CD4-positive, alpha-beta T cell treated with Interleukin-4 for 1 hour (primary cell): ENCODE data around the gene DACT2.

ENCODE experiments used
- DNase-seq, 2 donors: peaks; one replicate each; pipeline ENCODE4 v3.0.0-alpha.2; 2020 to 2022

The DACT2 gene

DNA sequence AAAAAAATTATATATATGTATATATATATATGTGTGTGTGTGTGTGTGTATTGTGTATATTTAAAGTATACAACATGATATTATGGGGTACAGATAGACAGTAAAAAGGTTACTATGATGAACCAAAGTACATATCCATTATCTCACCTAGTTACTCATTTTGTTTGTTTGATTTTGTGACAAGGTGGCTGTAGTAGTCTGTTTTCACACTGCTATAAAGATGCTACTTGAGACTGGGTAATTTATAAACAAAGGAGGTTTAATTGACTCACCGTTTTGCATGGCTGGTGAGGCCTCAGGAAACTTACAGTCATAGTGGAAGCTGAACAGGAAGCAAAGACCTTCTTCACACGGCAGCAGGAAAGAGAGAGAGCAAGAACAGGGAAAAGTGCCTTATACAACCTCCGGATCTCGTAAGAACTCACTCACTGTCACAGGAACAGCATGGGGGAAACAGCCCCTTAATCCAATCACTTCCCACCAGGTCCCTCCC is 30.2 kb upstream of the DACT2 start:
- no peak for DNase-seq

DNA sequence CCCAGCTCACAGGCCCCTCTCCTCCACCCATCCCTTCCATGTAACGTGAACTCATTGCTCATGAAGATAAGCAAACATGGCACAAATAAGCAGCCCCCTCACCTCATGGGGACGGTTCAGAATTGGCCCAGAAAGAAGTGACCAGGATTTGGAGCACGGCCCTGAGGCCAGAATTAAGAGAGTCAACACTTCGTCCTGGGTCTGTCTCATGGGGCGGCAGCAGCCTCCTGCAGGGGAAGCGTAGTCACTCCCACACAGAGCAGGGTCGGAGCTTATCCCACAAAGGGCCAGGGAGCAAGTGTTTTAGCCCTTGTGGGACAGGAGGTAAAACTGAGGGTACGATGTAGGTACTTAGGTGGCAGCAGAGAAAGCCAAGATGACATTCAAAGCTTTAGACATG is 28.6 kb upstream of the DACT2 start:
- DNase-seq: no peak

DNA sequence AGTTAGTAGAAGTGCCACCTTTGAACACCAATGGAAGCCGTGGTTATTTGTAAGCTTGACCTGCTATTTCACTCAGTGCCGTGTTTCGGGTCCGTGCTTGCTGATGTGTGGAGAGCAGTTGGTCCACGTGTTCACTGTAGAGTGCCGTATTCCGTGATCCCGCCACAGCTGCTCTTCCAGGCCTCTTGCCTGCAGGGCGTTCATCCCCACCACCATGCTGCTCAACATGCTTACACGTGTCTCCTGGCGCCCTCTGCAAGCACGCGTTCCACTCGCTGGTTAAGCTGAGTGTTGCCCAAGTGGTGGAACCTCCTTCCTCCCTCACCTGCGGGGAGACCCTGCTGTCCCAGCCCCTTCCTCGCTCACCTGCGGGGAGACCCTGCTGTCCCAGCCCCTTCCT is 28.0 kb upstream of the DACT2 start:
- no peak for DNase-seq

DNA sequence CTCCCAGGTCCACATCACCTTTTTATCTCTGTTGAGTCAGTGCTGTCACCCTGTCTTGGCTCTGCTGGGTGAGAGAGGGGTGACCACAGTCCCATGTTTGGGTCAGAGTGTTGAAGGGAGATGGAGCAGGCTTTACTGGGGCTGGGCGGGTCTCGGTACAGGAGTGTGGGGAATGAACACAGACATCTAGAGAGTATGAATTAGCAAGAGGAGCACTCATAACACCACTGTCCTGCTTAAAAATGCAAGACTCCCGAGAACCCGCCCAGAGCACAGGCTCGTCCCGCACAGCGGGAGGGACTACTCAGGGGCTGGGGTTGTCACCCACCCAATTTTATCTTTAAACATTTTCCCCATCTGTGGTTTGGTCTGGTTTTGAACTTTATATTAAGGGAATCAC is 27.5 kb upstream of the DACT2 start:
- DNase-seq: no peak

DNA sequence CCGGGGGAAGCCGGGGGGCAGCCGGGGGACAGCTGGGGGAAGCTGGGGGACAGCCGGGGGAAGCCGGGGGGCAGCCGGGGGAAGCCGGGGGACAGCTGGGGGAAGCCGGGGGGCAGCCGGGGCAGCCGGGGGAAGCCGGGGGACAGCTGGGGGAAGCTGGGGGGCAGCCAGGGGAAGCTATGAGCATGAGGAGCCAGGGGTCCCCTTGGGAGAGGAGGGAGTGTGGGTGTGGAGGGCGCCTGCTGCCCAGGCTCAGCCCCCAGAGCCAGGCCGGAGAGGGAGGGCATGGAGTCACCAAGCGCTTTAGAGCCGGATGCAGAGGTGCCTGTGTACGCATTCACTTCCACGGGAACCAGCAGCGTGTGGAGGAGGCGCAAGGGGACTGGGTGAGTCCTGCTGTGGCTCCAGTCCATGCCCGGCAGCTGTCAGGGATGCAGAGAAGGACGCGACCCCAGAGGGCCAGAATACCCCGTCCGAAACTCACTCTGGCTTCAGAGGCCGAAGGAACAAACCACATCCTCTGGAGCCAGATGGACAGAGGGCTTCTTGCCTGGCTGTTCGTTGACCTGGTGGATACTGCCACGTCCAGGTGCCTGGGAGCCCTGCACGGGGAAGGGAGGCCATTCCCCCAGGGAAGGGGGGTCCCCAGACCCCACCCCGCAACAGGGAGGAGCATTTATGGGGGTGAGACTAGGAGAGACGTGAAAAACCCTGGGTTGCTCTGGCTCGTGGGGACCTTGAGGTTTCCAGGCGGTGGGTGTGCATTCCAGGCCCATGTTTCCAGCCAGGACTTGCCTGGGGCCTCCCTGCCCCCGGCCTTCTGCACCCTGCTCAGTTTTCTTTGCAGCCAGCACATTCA is 26.5 kb upstream of the DACT2 start:
- no peak for DNase-seq

DNA sequence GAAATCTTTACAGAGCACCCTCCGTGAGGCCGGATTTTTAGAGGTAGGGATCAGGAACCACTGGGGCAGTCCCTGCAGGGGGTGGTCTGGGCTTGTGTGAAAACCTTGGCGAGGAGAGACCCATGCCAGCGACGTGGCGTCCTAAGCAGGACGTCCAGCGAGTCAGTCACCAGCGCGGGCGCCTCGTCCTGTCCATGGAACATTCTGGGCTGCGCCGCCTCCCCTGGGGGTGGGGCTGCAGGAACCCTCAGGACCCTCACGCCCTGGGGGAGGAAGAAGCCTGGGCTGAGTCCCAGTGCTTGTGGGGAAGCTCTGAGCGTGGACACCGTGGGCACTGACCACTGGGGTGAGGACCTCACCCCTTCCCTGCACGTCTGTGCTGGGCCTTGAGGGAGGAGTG is 25.7 kb upstream of the DACT2 start:
- no peak for DNase-seq

DNA sequence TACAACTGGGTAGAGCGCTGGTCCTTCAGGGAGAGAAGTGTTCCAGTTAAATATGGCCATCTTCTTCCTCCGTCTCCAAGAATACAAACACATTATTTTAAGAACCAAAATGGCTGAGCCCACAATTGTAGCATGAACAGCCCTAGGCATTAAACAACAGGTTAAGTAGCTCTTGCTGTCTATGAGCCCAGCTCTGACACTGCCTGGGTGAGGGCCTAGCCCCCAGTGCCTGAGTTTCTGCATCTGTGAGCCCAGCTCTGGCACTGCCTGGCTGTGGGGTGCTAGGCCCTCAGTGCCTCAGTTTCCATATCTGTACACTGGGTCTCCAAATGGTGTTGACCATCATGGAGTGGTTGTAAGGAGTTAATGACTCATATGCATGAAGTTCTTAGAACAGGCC is 24.8 kb upstream of the DACT2 start:
- DNase-seq: no peak

DNA sequence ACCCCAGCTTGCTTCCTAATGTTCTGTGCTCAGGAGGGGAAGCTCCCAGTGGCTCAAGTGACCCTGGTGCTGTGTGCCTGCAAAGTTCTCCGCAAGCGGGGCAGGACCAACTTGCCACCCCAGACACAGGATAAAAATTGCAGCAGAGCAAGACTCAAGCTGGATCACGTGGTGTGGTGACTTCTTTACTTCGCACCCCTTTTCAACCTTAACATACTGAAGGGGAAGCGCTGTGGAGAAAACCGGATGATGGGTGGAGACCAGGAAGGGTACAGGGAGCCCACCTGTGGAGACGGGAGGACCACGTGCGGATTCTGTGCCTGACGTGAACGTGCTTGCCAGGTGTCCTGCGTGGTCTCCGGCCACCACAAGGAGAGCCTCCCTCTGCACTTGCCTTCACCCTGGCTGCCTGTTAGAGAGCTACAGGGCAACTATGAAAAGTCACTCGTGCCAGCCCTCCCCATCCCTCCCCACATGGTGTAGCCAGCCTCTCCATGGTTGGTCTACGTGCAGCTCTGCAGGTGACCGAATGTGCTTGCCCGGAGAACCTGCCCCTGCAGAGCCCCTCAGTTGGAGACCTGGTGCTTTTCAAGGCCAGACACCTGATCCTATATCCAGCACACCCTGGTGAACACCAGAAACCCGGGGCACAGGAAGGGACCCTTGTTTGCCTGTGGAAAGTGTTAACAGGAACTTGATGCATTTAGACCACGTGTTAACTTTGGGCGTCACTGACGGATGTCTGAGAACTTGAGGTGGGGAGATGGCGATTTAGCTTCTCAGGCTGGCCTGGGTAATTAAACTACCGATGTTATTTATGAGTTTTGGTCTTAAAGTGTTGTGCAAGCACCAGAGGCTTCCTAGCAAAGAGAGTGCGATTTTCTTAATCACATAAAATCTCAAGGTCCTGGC is 23.9 kb upstream of the DACT2 start:
- no peak for DNase-seq

DNA sequence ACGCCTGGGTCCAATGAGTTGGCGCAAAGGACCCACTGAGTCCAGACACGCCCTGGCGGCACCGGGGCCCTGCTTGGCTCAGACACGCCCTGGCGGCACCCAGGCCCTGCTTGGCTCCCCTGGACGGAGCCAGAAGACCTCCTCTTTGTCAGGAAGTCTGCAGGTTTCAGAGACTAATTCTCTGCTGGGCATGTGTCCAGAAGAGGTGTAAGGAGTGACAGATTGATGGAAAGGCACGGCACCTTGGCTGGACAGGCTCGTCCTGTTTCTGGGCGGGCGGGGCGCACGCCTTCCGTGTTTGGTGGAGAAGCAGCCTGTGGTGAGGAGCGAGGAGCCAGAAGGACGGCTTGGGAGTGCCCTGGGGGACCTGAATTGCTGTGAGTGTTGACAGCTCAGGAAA is 23.1 kb upstream of the DACT2 start:
- DNase-seq: no peak

DNA sequence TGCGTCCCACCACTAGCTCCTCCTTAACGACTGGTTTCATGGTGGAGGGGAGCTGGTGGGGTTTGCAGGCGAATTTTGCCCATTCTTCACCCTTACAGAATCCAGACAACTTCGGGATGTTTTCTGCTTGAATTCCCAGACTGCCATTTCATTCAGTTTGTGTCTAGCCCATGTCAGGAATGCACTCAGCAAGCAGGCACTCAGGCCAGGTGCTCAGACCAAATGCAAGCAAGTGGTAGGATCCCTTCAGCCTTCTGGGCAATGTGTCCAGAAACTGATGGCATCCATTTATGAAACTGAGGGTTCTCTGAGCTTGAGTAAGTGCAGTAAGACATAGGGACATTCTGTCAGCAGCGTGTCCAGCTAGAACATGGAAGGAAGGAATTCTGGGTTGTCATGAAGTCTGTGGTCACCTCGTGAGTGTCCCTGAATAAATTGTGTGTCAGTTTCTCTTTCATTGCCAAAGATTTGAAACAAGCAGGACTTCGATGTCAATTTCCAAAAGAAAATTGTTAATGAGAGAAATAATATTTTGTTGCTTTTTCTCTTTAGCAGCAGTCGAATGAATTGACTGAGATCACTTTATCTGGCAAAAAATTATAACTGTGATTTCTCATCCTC is 21.8 kb upstream of the DACT2 start:
- no peak for DNase-seq

DNA sequence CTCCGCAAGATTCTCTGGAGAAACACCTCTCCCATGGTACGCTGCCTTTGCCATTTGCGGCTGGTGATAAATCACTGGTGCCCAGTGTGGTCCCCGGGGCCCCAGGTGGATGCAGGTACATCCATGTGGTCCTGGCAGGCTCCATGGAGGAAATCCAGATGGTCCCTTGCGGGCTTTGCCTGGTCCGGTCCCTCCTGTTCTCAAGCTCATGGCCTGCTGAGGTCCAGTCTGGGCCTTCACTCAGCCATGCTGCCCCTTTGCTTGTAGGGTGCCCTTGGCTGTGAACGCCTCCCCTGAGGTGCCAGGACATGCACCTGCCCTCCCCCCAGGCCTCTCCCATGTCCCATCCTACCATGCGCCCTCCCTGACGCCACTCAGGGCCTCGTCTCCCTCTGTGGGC is 21.2 kb upstream of the DACT2 start:
- no peak for DNase-seq

DNA sequence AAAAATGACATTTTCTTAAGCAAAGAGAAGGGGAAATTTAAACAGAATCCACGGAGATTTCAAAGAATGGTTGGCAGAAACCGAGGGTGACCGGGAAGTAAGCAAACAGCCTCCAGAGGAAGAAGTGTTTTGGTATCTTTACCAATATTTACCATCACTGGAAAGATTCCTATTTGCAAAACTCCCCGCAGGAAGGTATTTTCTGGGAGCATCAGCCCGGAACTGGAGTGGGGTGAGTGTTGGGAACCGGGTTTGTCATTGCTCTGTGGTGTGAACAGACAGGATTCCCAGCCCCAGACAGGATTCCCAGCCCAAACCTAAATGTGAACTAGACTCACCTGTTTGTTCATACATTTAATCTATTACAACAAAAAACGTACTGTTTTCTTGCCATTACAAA is 19.2 kb upstream of the DACT2 start:
- no peak for DNase-seq

DNA sequence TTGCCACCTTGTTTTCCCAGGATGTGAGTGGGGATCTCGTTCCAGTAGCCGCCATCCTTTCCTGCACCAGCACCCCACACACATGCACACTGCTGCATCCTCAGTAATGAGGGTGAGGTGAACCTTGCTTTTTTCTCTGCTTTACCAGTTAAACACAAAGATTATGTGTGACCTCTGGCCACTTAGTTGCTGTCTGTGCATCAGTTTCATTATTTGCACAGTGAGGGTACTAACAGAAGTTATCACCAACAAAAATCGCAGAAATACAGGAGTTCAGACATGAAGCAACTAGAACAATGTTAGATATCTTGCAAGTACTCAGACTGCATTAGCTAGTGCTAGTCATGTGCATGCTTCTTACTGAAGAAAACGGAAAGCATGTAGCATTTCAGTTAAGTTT is 17.4 kb upstream of the DACT2 start:
- DNase-seq: no peak

DNA sequence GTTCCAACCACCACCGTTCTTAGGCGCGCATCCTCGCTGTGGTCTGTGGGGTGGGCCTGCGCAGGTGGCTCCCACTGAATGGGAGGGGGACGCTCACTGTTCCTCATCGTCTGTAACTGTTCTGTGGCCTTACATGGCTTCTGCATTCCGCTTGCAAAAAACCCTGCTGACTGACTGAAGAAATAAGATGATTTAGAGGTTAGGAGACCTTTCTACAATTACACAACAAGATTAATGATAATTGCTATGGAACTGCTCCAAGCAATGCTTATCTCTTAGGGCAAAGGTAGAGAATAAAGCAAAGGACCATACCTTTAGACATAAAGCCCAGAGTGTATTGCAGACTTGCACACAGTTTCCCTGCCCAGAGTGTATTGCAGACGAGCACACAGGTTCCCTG is 14.4 kb upstream of the DACT2 start:
- no peak for DNase-seq

DNA sequence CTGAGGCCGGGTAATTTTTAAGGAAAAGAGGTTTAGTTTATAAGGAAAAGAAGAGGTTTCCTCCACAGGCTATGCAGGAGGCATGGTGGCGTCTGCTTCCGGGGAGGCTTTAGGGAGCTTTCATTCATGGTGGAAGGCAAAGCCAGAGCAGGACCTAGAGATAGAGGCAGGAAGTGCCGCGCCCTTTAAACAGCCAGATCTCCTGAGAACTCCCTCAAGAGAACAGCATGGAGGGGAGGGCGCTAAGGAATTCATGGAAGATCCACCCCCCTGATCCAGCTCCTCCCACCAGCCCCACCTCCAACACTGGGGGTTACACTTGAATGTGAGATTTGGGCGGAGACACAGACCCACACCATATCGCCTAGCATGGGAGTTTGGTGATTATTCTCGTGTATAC is 13.9 kb upstream of the DACT2 start:
- DNase-seq: no peak

DNA sequence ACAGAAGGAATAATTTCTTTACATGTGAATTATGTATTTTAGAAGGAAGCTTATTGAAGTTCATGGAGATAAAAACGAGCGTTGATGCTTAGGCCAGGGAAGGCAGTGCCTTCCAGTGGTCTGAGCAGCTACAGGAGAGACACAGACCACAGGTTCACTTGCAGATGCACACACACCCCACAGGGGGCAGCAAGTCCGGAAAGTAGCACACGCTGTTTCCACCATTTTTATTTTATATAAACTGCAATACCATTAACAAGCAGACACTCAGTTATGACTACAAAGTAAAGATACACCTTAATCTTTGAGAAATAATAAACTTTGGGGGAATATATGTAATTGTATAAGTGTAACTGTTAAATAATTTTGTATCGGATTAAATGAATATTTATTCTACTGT is 13.5 kb upstream of the DACT2 start:
- no peak for DNase-seq

DNA sequence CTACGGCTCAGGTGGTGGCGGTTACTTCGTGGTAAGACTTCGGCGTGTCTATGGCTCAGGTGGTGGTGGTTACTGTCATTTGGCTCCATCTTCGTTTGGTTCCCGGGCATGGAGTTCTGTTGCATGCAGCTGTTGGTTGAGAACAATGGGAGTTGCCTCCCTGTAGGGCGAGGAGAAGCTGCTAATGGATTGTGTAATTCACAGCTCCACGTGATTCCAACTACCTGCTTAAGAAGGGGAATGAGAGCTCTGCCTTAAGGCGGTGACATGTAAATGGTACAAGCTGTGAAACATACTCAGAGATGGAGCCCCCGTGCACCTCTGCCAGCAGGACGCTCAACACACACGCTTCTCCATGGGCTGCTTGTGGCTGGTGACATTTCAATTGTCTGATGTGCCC is 12.4 kb upstream of the DACT2 start:
- no peak for DNase-seq

DNA sequence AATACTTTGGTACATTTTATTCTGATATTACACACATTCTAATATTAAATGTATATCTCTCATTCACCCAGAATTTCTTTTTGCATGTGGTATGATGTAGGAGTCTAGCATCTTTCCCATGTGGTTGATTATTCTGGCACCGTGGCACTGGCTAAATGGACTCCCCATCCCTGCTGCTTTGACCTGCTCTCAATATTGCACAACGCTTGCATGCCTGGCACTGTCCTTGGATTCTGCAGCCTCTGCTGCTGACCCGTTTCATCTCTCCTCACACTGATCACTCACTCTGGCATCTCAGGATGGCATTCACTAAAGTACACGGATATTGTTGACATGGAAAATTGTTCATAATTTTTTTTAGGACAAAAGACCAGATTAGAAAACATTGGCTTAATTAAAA is 11.5 kb upstream of the DACT2 start:
- DNase-seq: no peak

DNA sequence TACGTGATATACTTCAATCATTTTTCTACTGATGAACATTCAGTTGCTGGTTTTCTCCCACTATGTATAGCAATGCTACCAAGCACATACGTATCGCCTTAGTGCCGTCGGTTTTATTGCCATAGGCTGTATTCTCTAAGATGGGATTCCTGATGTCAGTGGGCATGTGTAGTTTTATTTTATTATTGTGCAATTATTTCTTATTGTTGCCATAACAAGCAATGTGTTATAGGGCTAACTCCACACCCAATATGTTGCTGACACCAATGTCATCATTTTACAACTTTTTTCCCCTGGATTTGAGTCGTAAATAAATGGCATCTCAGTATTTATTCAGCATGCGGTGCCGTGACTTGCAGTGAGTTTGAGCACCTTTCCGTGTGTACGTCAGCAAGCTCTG is 10.8 kb upstream of the DACT2 start:
- no peak for DNase-seq

DNA sequence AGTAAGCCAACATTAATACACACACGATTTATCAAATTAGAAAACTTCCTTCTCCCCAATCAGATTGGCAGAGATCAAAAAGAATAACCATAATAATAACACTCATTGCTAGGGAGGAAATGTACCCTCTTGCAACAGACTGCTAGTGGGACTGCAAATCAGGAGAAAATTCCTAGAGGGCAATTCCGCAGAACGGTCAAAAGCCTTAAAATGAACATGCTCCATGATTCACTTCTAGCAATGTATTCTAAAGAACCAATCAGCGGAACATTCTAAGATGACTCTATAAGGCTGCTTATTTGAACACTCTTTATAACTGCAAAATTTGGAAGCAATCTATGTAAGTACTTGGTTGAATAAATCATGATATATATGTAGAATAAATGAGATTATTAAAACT is 8.5 kb upstream of the DACT2 start:
- no peak for DNase-seq

DNA sequence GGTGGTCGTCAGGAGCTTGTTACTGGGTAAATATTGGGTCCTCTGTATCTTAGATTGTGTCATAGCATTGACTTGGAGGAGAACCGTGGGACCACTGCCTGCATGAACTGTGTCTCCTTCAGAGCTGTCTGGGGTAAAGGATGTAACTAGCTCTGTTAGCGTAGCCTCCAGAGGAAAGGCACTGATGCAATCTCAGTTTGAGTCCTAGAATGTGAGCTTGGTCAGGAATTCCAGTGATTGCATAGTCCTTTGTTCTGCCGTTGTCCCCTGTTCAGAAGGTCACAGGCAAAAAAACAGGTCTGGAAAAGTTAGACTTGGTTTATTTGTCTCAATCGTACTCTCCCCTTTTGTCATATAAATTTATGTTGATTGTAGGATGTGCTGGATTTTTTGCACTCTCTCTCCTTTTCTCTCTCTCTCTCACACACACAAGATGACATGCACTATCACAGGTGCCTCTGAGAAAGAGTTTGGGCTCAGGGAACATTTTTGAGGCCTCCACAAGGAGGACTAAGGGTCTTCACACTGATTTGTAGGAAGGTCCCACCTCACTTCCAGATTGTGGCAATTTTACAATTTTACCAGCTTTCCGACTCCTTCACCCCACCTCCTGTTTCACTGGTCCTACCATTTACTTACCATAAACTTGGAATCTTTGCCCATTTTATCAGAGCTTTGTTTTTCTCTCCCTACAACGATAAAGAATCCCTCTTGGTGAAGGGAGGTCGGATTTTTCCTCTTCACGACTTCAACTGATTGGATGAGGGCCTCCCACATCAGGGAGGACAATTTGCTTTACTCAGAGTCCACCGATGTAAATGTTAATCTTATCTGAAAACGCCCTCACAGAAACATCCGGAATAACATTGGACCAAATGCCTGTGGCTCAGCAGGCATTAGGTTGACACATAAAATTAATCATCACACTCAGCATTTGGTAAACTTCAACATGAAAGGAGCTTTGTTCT is 7.0 kb upstream of the DACT2 start:
- DNase-seq: no peak

DNA sequence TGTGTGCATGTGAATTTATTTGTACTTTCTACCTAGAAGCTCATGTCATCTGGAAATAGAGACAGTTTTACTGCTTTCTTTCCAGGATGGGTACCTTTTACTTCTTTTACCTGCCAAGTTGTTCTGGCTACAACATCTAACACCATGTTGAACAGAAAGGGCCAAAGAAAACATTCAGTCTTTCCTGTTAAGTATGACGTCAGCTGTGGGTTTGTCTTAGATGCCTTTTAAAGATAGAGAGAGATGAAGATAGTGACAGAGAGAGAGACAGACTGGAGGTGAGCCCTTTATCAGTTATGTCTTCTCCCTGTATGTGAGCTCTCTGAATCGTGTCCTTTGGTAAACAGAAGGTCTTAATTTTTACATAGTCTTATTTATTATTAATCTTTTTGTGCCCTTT is 3.4 kb upstream of the DACT2 start:
- DNase-seq: no peak
